ENCODE data around the gene FHIT. TPM values are rescaled to one million over a fixed set of nuclear protein-coding genes. Genes with fewer than 3 reads are reported as not detected.

FHIT gene
- total and polyA plus RNA-seq, 2 of the 4 experiments (the other 2 are of a cell fraction), result 0.07 TPM; not detected in 1

DNA sequence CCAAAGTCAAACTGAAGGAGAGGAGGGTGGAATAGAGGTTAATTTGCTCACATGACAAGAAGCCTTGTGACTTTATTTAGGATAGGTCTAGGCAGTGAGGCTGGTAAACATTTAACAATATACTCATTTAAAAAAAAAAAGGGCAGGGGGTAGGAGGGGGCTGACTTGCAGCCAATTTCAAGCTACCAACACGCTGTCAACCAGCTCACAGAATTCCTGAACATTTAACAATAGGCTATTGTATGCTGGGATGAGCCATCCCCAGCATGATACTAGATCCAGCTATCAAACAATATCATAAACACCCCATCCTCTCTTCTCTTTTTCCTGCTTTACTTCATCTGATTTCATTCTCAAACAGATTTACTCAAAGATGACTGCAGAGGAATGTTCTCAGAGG lies 1105.1 kb downstream of the FHIT start:
- H4K8ac ChIP-seq (ENCODE audit: low read depth in 2 of 2, low read length in 2 of 2), result no peak overlapping the region
- no peak overlapping the region for H3K14ac ChIP-seq (replicated peaks; ENCODE audit: low read depth, low read length)
- no peaks in the 10 kb centered on the region for H4K20me1 ChIP-seq (ENCODE audit: insufficient read depth, low read length)
- H3K9me3 ChIP-seq (ENCODE audit: control insufficient read depth, insufficient read depth, low read length), result no peaks in the 10 kb centered on the region
- H3K36me3 ChIP-seq (ENCODE audit: control insufficient read depth, insufficient read depth, low read length), result no peaks in the 10 kb centered on the region
- H2AK5ac ChIP-seq (ENCODE audit: low read depth, low read length), result no peak overlapping the region
- no peak overlapping the region for H2BK5ac ChIP-seq (ENCODE audit: low read depth, low read length, poor library complexity, severe bottlenecking)
- H2BK15ac ChIP-seq (ENCODE audit: low read depth, low read length), result no peak overlapping the region
- dilution Hi-C loops (cut with HindIII; ENCODE audit: low sequenced_read_pairs, unreplicated experiment) (no loop called here), in situ Hi-C loops (cut with MboI; ENCODE audit: low sequenced_read_pairs) (no loop called here), intact Hi-C loops (cut with micrococcal nuclease) (no loop called here)
- no peak for ATAC-seq (ENCODE audit: low read depth)
- no peaks in the 10 kb centered on the region for H3K9me1 ChIP-seq (ENCODE audit: insufficient read depth, low read length)
- no peak overlapping the region for H3K9ac ChIP-seq (ENCODE audit: low read depth, low read length)
- no peak overlapping the region for H3K4me3 ChIP-seq (ENCODE audit: insufficient read depth, low read depth, low read length)
- CTCF ChIA-PET, result interaction anchor here (0.6 to 1.1 kb wide), 2 partner anchors 29 to 370 kb away, joined by 4 to 6 read pairs; no protein-coding TSS in a partner anchor
- H3K4ac ChIP-seq (ENCODE audit: low read depth, low read length), result no peak overlapping the region
- no peak overlapping the region for H3K18ac ChIP-seq (ENCODE audit: low read depth, low read length)
- no peak overlapping the region for H3K23ac ChIP-seq (ENCODE audit: low read depth, low read length)
- H3K56ac ChIP-seq (ENCODE audit: extremely low read depth, insufficient read depth, low read length), result no peak overlapping the region
- POLR2A ChIA-PET (ENCODE audit: unreplicated experiment), result no interaction called here
- H2AFZ ChIP-seq (replicated peaks; ENCODE audit: low read length, poor library complexity), result no peak overlapping the region
- H2BK20ac ChIP-seq (ENCODE audit: low read depth, low read length), result no peak overlapping the region
- H4K91ac ChIP-seq (ENCODE audit: insufficient read depth, low read depth, low read length), result no peak overlapping the region
- H2AK9ac ChIP-seq (replicated peaks; ENCODE audit: low read depth, low read length, poor library complexity), result no peak overlapping the region
- no TSS peak for BruUV-seq (replicated peaks)
- no peak overlapping the region for H2BK120ac ChIP-seq (ENCODE audit: low read depth, low read length)
- H3K27ac ChIP-seq (ENCODE audit: insufficient read depth, low read length), result no peak overlapping the region
- TF ChIP-seq MAFK (IDR thresholded peaks at IDR 0.05; ENCODE audit: low read depth, low read length) (no peak), RCOR1 (IDR thresholded peaks at IDR 0.05; ENCODE audit: insufficient replicate concordance, low read length) (no peak), POLR2A (IDR thresholded peaks at IDR 0.05; ENCODE audit: low read depth, low read length) (no peak), CTCF (conservative IDR thresholded peaks at IDR 0.05; ENCODE audit: low read depth, low read length) (no peak), MXI1 (IDR thresholded peaks at IDR 0.05; ENCODE audit: borderline replicate concordance, low read depth, low read length) (no peak), SMC3 (IDR thresholded peaks at IDR 0.05; ENCODE audit: low read depth, low read length) (no peak), RFX5 (IDR thresholded peaks at IDR 0.05; ENCODE audit: low read depth, low read length) (no peak), FOS (IDR thresholded peaks at IDR 0.05; ENCODE audit: low read depth, low read length) (no peak), NFE2L2 (IDR thresholded peaks at IDR 0.05; ENCODE audit: low read depth, low read length) (no peak), CHD1 (IDR thresholded peaks at IDR 0.05; ENCODE audit: low read depth, low read length) (no peak)
- no peak for DNase-seq
- H3K27me3 ChIP-seq (ENCODE audit: control insufficient read depth, insufficient read depth, low read length), result no peaks in the 10 kb centered on the region
- no peak overlapping the region for H4K5ac ChIP-seq (ENCODE audit: low read depth, low read length)
- no peak overlapping the region for H3K4me2 ChIP-seq (ENCODE audit: low read depth, low read length)
- no CpG with 5 or more reads among the region's 1 CpG for WGBS, 2 experiments (ENCODE audit: extremely low coverage in 2 of 2, insufficient read length in 1 of 2)
- no peaks in the 10 kb centered on the region for H3K4me1 ChIP-seq (ENCODE audit: control insufficient read depth, insufficient read depth, low read length)
- H3K79me1 ChIP-seq (ENCODE audit: low read depth in 1 of 2, low read length in 2 of 2), result no peaks in the 10 kb centered on the region
